Hepatocyte (in vitro differentiated cells): ENCODE results near the gene RPTN. TPM values are rescaled to one million over a fixed set of nuclear protein-coding genes. Genes with fewer than 3 reads are reported as not detected.

Experiments
- DNase-seq: peaks from one replicate; pipeline ENCODE4 v3.0.0-alpha.2; 2016; ENCODE audit warnings: low spot score
- H2AFZ ChIP-seq: fragments of 200-600 bp; sonication (generic); 2 replicates; pipeline ENCODE4 v1.6.0; 2016; ENCODE audit warnings: antibody characterized with exemption, mild to moderate bottlenecking
- H3K27ac ChIP-seq: fragments of 200-600 bp; sonication (generic); 2 replicates; pipeline ENCODE4 v1.5.1; 2016; ENCODE audit warnings: mild to moderate bottlenecking
- H3K27me3 ChIP-seq: fragments of 200-600 bp; sonication (generic); 2 replicates; pipeline ENCODE4 v1.6.1; 2016
- H3K36me3 ChIP-seq: fragments of 200-600 bp; sonication (generic); replicated peaks from 2 replicates; pipeline ENCODE4 v1.5.1; 2016; ENCODE audit warnings: low read depth; ENCODE audit not compliant: insufficient read depth
- H3K4me1 ChIP-seq: fragments of 200-600 bp; sonication (generic); 2 replicates; pipeline ENCODE4 v1.5.1; 2016; ENCODE audit warnings: mild to moderate bottlenecking, moderate library complexity; ENCODE audit not compliant: insufficient read depth
- H3K4me2 ChIP-seq: fragments of 200-600 bp; sonication (generic); 2 replicates; pipeline ENCODE4 v1.6.0; 2016
- H3K4me3 ChIP-seq: fragments of 200-600 bp; sonication (generic); 2 replicates; pipeline ENCODE4 v1.5.1; 2016; ENCODE audit warnings: mild to moderate bottlenecking
- H3K79me2 ChIP-seq: fragments of 200-600 bp; sonication (generic); 2 replicates; pipeline ENCODE4 v1.6.0; 2017; ENCODE audit warnings: mild to moderate bottlenecking
- H3K9me2 ChIP-seq: fragments of 200-600 bp; sonication (generic); replicated peaks from 2 replicates; pipeline ENCODE4 v1.6.0; 2017; ENCODE audit warnings: mild to moderate bottlenecking; ENCODE audit not compliant: insufficient read depth
- H3K9me3 ChIP-seq: fragments of 200-600 bp; sonication (generic); 2 replicates; pipeline ENCODE4 v1.5.1; 2016; ENCODE audit warnings: low read depth, mild to moderate bottlenecking
- H4K20me1 ChIP-seq: fragments of 200-600 bp; sonication (generic); 2 replicates; pipeline ENCODE4 v1.6.0; 2016; ENCODE audit warnings: mild to moderate bottlenecking; ENCODE audit not compliant: insufficient read depth, poor library complexity, severe bottlenecking
- CTCF ChIP-seq: fragments of 200-600 bp; sonication (generic); IDR thresholded peaks from 2 replicates; pipeline ENCODE4 v1.5.1; 2016; ENCODE audit warnings: antibody characterized with exemption, mild to moderate bottlenecking; ENCODE audit not compliant: poor library complexity
- EZH2 ChIP-seq: fragments of 200-600 bp; sonication (generic); IDR thresholded peaks from 2 replicates; pipeline ENCODE4 v1.6.1; 2016; ENCODE audit warnings: antibody characterized with exemption, mild to moderate bottlenecking, borderline replicate concordance
- EZH2phosphoT487 ChIP-seq: fragments of 200-600 bp; sonication (generic); IDR thresholded peaks from one replicate; pipeline ENCODE4 v1.6.1; 2018; ENCODE audit warnings: antibody characterized with exemption, mild to moderate bottlenecking, low read depth, moderate library complexity; ENCODE audit not compliant: unreplicated experiment, severe bottlenecking
- WGBS: methylation state at CpG from one replicate; pipeline ENCODE4 v1.1.6; 2016; ENCODE audit warnings: low lambda C conversion rate; ENCODE audit errors: missing lambda C conversion rate; 5-methylcytosine and 5-hydroxymethylcytosine counted together
- polyA plus RNA-seq: library from polyadenylated mRNA; unstranded; fragments of >200 nt; fragmentation: Nextera tagmentation; extraction: Ambion mirVana; gene quantifications from 2 replicates; pipeline ENCODE4 v1.2.1, GENCODE V29; 2016
- total RNA-seq: library from RNA; depleted of rRNA; stranded (reverse); fragments of >200 nt; gene quantifications from 2 replicates; pipeline ENCODE4 v1.2.3, GENCODE V29; 2014

RPTN gene
- total and polyA plus RNA-seq, 2 experiments from 2014 or later = not detected

DNA sequence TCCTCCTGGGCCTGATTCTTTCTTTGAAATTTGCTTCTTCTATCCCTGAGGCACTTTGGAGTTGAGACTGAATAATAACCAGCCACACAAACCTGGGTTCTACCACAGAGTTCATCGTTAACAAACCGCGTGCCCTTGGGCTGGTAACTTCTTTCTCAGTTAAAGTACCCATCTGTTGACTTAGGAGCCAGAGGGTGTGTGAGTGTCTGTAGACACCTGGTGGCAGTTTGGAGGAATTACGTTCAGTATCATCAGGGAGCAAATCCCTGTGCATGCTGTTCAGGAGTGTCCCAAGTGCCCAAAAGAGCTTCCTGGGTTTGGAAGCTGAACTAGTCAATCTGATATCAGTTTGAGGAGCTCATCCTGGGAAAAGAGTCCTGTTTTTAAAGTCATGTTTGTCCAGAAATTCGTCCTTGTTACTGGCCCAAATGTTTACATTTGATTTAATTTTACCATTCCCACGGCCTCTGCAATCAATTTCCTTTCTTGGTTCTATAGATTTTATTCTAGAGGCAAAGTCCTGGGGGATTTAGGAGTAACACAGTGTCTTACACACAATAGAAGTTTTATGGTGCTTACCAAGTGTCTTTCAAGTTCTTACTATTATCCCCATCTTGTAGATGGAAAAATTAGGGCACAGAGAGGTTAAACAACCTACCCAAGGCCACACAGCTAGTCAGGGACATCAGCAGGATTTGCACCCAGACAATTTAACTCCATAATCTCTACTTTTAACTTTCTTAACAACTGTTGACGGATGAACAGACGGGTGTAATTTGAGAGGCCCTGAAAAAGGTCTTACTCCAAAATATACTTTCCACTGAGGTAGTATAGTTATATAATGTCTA lies 26.7 kb upstream of the RPTN start:
- peak; percentile 63 for TF ChIP-seq CTCF
- TF ChIP-seq EZH2phosphoT487 = no peak
- TF ChIP-seq EZH2 = no peak
- Histone ChIP-seq H3K4me1 (no peaks in the 10 kb centered on the region), H3K9me3 (no peaks in the 10 kb centered on the region), H4K20me1 (no peaks in the 10 kb centered on the region), H3K27me3 (no peaks in the 10 kb centered on the region), H3K4me2 (no peak overlapping the region), H3K4me3 (no peak overlapping the region), H3K9me2 (no peaks in the 10 kb centered on the region), H3K36me3 (no peaks in the 10 kb centered on the region), H3K79me2 (no peaks in the 10 kb centered on the region), H2AFZ (no peak overlapping the region), H3K27ac (no peak overlapping the region)
- WGBS = 20% methylated on average over 8 of the region's 8 CpGs
- DNase-seq = peak; percentile 60

GRCh38 chr1:152182944-152183361 lies 23.9 kb upstream of the RPTN start:
- no peak overlapping the region for H3K27ac ChIP-seq
- H3K4me2 ChIP-seq = no peak overlapping the region
- no peaks in the 10 kb centered on the region for H3K27me3 ChIP-seq
- H3K79me2 ChIP-seq = no peaks in the 10 kb centered on the region
- WGBS = 61% methylated on average over 2 of the region's 2 CpGs
- no peaks in the 10 kb centered on the region for H4K20me1 ChIP-seq
- H3K9me2 ChIP-seq = no peaks in the 10 kb centered on the region
- TF ChIP-seq CTCF (no peak), EZH2 (no peak), EZH2phosphoT487 (no peak)
- DNase-seq = no peak
- H3K4me3 ChIP-seq = no peak overlapping the region
- H3K36me3 ChIP-seq = no peaks in the 10 kb centered on the region
- no peaks in the 10 kb centered on the region for H3K4me1 ChIP-seq
- H3K9me3 ChIP-seq = no peaks in the 10 kb centered on the region
- no peak overlapping the region for H2AFZ ChIP-seq

- no peaks in the 10 kb centered on the region for H3K9me3 ChIP-seq
- no peak overlapping the region for H2AFZ ChIP-seq
- no peak overlapping the region for H3K4me3 ChIP-seq
- H3K4me2 ChIP-seq = no peak overlapping the region
- no peaks in the 10 kb centered on the region for H3K79me2 ChIP-seq
- no peak for DNase-seq
- peak; percentile 29 for TF ChIP-seq CTCF
- no peak for TF ChIP-seq EZH2
- no peaks in the 10 kb centered on the region for H4K20me1 ChIP-seq
- no peak overlapping the region for H3K27ac ChIP-seq
- no peaks in the 10 kb centered on the region for H3K4me1 ChIP-seq
- H3K27me3 ChIP-seq = no peaks in the 10 kb centered on the region
- no peaks in the 10 kb centered on the region for H3K36me3 ChIP-seq
- H3K9me2 ChIP-seq = no peaks in the 10 kb centered on the region
- 49% methylated on average over 2 of the region's 2 CpGs for WGBS
Measured at GRCh38 chr1:152182431-152182830, 23.4 kb upstream of the RPTN start.

DNA sequence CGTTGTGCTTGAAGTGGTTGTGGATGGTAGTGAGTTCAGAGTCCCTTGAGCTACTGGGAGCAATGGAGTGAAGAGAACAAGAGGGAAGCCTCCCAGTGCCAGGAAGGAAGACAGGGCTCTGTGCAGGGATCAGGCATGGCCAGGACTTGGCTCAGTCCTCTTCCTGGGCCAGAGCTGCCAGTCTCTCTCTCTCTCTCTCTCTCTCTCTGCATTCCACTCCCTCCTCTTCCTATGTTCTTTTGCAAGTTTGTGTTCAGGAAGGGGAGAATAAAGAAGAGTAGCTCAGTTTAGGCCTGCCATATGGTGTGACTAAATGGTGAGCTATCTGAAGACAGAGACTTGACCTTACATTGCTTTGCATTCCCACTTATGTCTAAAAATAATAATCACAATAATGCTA lies 20.5 kb upstream of the RPTN start:
- H3K4me2 ChIP-seq = no peak overlapping the region
- no peaks in the 10 kb centered on the region for H3K27me3 ChIP-seq
- no peak overlapping the region for H3K27ac ChIP-seq
- no peaks in the 10 kb centered on the region for H3K36me3 ChIP-seq
- H4K20me1 ChIP-seq = no peaks in the 10 kb centered on the region
- 78% methylated on average over 1 of the region's 1 CpG for WGBS
- H2AFZ ChIP-seq = no peak overlapping the region
- no peaks in the 10 kb centered on the region for H3K9me2 ChIP-seq
- no peaks in the 10 kb centered on the region for H3K4me1 ChIP-seq
- no peaks in the 10 kb centered on the region for H3K79me2 ChIP-seq
- no peak overlapping the region for H3K4me3 ChIP-seq
- no peak for TF ChIP-seq EZH2
- DNase-seq = no peak
- H3K9me3 ChIP-seq = no peaks in the 10 kb centered on the region
